Lower lobe of right lung (tissue), 2 donors: ENCODE results near the gene PRIMA1. TPM values are rescaled to one million over a fixed set of nuclear protein-coding genes. Genes with fewer than 3 reads are reported as not detected.

Source experiments
- ATAC-seq, 2 donors: fragments of 200-7000 bp; cut with Tn5 transposase; one replicate each; pipeline ENCODE4 v1.9.1; 2020 to 2022; ENCODE audit warnings: mild to moderate bottlenecking in 2 of 2, moderate library complexity in 2 of 2
- DNase-seq: peaks from one replicate; pipeline ENCODE4 v3.0.0-alpha.2; 2020
- H3K27ac ChIP-seq: fragments of 200-600 bp; one replicate; pipeline ENCODE4 v1.8.0; 2022
- H3K27me3 ChIP-seq: fragments of 200-600 bp; one replicate; pipeline ENCODE4 v1.8.0; 2022; ENCODE audit warnings: low read depth
- H3K36me3 ChIP-seq: fragments of 200-600 bp; one replicate; pipeline ENCODE4 v1.8.0; 2022; ENCODE audit warnings: mild to moderate bottlenecking
- H3K4me1 ChIP-seq: fragments of 200-600 bp; one replicate; pipeline ENCODE4 v1.8.0; 2022
- H3K4me3 ChIP-seq: fragments of 200-600 bp; one replicate; pipeline ENCODE4 v1.8.0; 2022; ENCODE audit warnings: mild to moderate bottlenecking
- H3K9me3 ChIP-seq: fragments of 200-600 bp; one replicate; pipeline ENCODE4 v1.8.0; 2022
- CTCF ChIP-seq: fragments of 200-600 bp; IDR thresholded peaks from one replicate; pipeline ENCODE4 v1.8.0; 2022; ENCODE audit warnings: antibody characterized with exemption, mild to moderate bottlenecking
- intact Hi-C: fragments of 100-400 bp; cut with DNase I; formaldehyde crosslinking; loops from one replicate; pipeline ENCODE4 v1.11.0; 2022
- total RNA-seq: library from RNA; stranded (reverse); fragmentation: NEBNext Ultra II Directional; extraction: Animal tissue kit (Norgen Biotek cat#: 25700); gene quantifications from one replicate; pipeline ENCODE4 v1.2.1, GENCODE V29; 2021
- donor health status: DM: no; HTN: yes; CAD: no; lungs with severe emphysema.

PRIMA1 gene
- total RNA-seq, 1 donor from 2014 or later: 3.0 TPM

GRCh38 chr14:93719256-93719655 lies 69.0 kb downstream of the PRIMA1 start:
- peaks cover 11% of the 10 kb centered on the region for H3K27me3 ChIP-seq
- H3K27ac ChIP-seq: no peak overlapping the region
- H3K4me1 ChIP-seq: no peaks in the 10 kb centered on the region
- ATAC-seq: no peak
- intact Hi-C loops: no loop called here
- H3K4me3 ChIP-seq: no peak overlapping the region
- TF ChIP-seq CTCF: no peak
- H3K36me3 ChIP-seq: no peaks in the 10 kb centered on the region
- no peak for DNase-seq
- H3K9me3 ChIP-seq: no peaks in the 10 kb centered on the region

GRCh38 chr14:93717668-93718320 lies 70.5 kb downstream of the PRIMA1 start:
- no peak overlapping the region for H3K27ac ChIP-seq
- H3K36me3 ChIP-seq: no peaks in the 10 kb centered on the region
- ATAC-seq (no peak), DNase-seq (no peak)
- TF ChIP-seq CTCF: no peak
- H3K4me3 ChIP-seq: no peak overlapping the region
- no peaks in the 10 kb centered on the region for H3K4me1 ChIP-seq
- intact Hi-C loops: no loop called here
- H3K9me3 ChIP-seq: no peaks in the 10 kb centered on the region
- H3K27me3 ChIP-seq: peaks cover 19% of the 10 kb centered on the region

- intact Hi-C loops: no loop called here
- Histone ChIP-seq H3K36me3 (no peaks in the 10 kb centered on the region), H3K27ac (no peak overlapping the region), H3K27me3 (peaks cover 19% of the 10 kb centered on the region), H3K4me1 (no peaks in the 10 kb centered on the region), H3K4me3 (no peak overlapping the region), H3K9me3 (no peaks in the 10 kb centered on the region)
- DNase-seq (no peak), ATAC-seq (no peak)
- no peak for TF ChIP-seq CTCF
Measured at GRCh38 chr14:93716746-93717667, 71.3 kb downstream of the PRIMA1 start.

- Histone ChIP-seq H3K4me3 (no peak overlapping the region), H3K36me3 (no peaks in the 10 kb centered on the region), H3K4me1 (no peaks in the 10 kb centered on the region), H3K27me3 (peaks cover 19% of the 10 kb centered on the region), H3K9me3 (no peaks in the 10 kb centered on the region), H3K27ac (no peak overlapping the region)
- DNase-seq: no peak
- TF ChIP-seq CTCF: no peak
- intact Hi-C loops: no loop called here
- no peak for ATAC-seq
Measured at GRCh38 chr14:93716002-93716745, 72.1 kb downstream of the PRIMA1 start.

- Histone ChIP-seq H3K4me3 (no peak overlapping the region), H3K36me3 (no peaks in the 10 kb centered on the region), H3K27me3 (peaks cover 19% of the 10 kb centered on the region), H3K4me1 (no peaks in the 10 kb centered on the region), H3K27ac (no peak overlapping the region), H3K9me3 (no peaks in the 10 kb centered on the region)
- intact Hi-C loops: no loop called here
- no peak for TF ChIP-seq CTCF
- no peak for DNase-seq
- ATAC-seq: no peak
Measured at GRCh38 chr14:93715279-93715927, 72.9 kb downstream of the PRIMA1 start.
